Endothelial cell (in vitro differentiated cells): ENCODE results near the gene SPATS2L. TPM values are rescaled to one million over a fixed set of nuclear protein-coding genes. Genes with fewer than 3 reads are reported as not detected.

ENCODE experiments used
- DNase-seq: peaks from one replicate; pipeline ENCODE4 v3.0.0; 2021; ENCODE audit warnings: low spot score
- H3K27ac Mint-ChIP-seq: one replicate; pipeline ENCODE4 v1.8.0; 2021; ENCODE audit warnings: mixed read lengths, inconsistent platforms; ENCODE audit not compliant: unreplicated experiment
- H3K27me3 Mint-ChIP-seq: one replicate; pipeline ENCODE4 v1.8.0; 2021; ENCODE audit warnings: mild to moderate bottlenecking, moderate library complexity, mixed read lengths, inconsistent platforms; ENCODE audit not compliant: unreplicated experiment
- H3K36me3 Mint-ChIP-seq: one replicate; pipeline ENCODE4 v1.8.0; 2021; ENCODE audit warnings: mild to moderate bottlenecking, low read depth, mixed read lengths, inconsistent platforms; ENCODE audit not compliant: unreplicated experiment
- H3K4me1 Mint-ChIP-seq: one replicate; pipeline ENCODE4 v1.8.0; 2021; ENCODE audit warnings: mild to moderate bottlenecking, mixed read lengths, inconsistent platforms; ENCODE audit not compliant: unreplicated experiment
- H3K4me3 Mint-ChIP-seq: one replicate; pipeline ENCODE4 v1.8.0; 2021; ENCODE audit warnings: mild to moderate bottlenecking, mixed read lengths, inconsistent platforms; ENCODE audit not compliant: unreplicated experiment
- H3K9me3 Mint-ChIP-seq: one replicate; pipeline ENCODE4 v1.8.0; 2021; ENCODE audit warnings: mixed read lengths, inconsistent platforms; ENCODE audit not compliant: unreplicated experiment
- total RNA-seq: library from RNA; stranded (reverse); fragmentation: NEBNext Ultra II Directional; extraction: Animal tissue kit (Norgen Biotek cat#: 25700); gene quantifications from one replicate; pipeline ENCODE4 v1.2.1, GENCODE V29; 2021; ENCODE audit not compliant: unreplicated experiment
- TF ChIP-seq, protein P1 (sequence below): fragments of 200-600 bp; sonication (generic); IDR thresholded peaks from one replicate; pipeline ENCODE4 v1.5.0; 2021; ENCODE audit warnings: antibody characterized with exemption; ENCODE audit not compliant: unreplicated experiment

Gene SPATS2L
- total RNA-seq, 1 donor from 2014 or later = 72.9 TPM

GRCh38 chr2:200428961-200429665, 122.6 kb downstream of the SPATS2L start:
- no peak for DNase-seq
- H3K9me3 Mint-ChIP-seq = no peaks in the 10 kb centered on the region
- peaks cover 24% of the 10 kb centered on the region for H3K4me1 Mint-ChIP-seq
- H3K27ac Mint-ChIP-seq = no peak overlapping the region
- TF ChIP-seq, protein P1, sequence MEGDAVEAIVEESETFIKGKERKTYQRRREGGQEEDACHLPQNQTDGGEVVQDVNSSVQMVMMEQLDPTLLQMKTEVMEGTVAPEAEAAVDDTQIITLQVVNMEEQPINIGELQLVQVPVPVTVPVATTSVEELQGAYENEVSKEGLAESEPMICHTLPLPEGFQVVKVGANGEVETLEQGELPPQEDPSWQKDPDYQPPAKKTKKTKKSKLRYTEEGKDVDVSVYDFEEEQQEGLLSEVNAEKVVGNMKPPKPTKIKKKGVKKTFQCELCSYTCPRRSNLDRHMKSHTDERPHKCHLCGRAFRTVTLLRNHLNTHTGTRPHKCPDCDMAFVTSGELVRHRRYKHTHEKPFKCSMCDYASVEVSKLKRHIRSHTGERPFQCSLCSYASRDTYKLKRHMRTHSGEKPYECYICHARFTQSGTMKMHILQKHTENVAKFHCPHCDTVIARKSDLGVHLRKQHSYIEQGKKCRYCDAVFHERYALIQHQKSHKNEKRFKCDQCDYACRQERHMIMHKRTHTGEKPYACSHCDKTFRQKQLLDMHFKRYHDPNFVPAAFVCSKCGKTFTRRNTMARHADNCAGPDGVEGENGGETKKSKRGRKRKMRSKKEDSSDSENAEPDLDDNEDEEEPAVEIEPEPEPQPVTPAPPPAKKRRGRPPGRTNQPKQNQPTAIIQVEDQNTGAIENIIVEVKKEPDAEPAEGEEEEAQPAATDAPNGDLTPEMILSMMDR = no peak
- peaks cover 5% of the 10 kb centered on the region for H3K36me3 Mint-ChIP-seq
- no peaks in the 10 kb centered on the region for H3K27me3 Mint-ChIP-seq
- no peak overlapping the region for H3K4me3 Mint-ChIP-seq

DNA sequence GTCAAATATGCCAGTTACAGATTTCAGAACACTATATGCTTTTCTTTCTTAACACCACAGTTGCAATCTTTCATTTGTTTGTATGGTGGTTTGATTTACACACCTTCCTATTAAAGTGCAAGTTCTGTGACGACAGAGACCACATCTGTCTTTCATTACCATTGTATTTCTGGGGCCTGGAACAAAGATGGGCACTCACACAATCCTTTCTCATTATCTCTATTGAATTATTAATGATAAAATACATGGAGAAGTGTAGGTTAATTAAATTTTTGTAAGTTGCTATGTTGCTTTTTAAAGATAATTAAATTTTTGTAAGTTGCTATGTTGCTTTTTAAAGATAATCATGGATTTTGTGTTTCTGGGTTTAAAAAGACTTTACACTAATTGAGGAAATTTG, 123.5 kb downstream of the SPATS2L start:
- H3K4me1 Mint-ChIP-seq = peaks cover 24% of the 10 kb centered on the region

DNA sequence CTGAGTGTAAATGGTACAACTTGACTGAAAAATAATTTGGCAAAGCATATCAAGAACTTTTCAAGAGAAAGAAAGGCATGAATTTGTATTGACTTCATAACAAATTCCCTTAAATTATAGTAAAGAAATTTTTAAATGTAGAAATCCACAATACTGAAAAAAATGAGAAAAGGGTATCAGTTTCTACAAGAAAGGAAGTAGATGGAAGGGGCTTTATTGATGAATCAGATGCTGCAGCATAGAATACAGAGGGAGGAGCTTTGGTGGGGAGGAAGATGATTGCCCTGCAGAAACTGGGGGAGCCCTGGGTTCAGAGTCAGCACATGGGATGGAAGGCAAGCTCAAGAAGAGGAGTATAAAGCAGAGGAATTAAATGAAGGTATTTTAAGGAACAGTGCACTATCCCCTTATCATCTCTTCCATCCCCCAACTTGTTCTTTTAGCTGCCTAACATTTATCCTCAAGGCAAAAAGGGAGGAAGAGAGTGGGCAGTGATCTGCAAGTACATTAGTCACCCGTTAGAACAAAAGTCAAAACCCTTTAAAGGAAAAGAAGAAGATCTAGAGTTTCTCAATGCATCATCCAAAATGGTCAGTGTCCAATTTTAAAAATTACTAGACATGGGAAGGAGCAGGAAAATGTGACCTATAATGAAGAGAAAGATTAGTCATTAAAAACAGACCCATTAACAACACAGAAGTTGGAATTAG, 125.7 kb downstream of the SPATS2L start:
- TF ChIP-seq, protein P1 = no peak
- H3K4me3 Mint-ChIP-seq = no peak overlapping the region
- H3K27ac Mint-ChIP-seq = no peak overlapping the region
- peaks cover 12% of the 10 kb centered on the region for H3K4me1 Mint-ChIP-seq
- H3K36me3 Mint-ChIP-seq = peaks cover 10% of the 10 kb centered on the region
- H3K27me3 Mint-ChIP-seq = no peaks in the 10 kb centered on the region
- no peak for DNase-seq
- H3K9me3 Mint-ChIP-seq = no peaks in the 10 kb centered on the region

More for the DNA sequence above, 123.5 kb downstream of the SPATS2L start:
- Mint-ChIP-seq H3K9me3 (no peaks in the 10 kb centered on the region), H3K27me3 (no peaks in the 10 kb centered on the region), H3K4me3 (no peak overlapping the region), H3K27ac (no peak overlapping the region), H3K36me3 (peaks cover 5% of the 10 kb centered on the region)
- DNase-seq = no peak
- TF ChIP-seq, protein P1 = no peak

DNA sequence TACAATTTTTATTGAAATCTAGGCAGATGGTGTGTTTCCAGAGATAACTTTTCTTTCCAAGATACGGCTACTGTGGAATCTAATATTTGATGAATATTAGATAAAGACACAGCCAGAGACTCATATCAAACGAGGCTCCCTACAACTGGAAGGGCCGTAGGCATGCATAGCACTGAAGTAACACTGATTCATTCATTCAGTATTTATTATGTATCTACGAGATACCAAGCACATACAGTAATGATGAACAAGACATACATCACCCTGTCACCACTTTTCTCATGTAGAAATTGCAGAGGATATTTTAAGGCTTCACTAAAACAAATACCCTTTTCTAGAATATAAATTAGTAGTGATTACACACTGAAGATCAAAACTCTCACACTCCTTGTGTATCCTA, 128.9 kb downstream of the SPATS2L start:
- TF ChIP-seq, protein P1 = no peak
- H3K4me1 Mint-ChIP-seq = peaks cover 12% of the 10 kb centered on the region
- H3K36me3 Mint-ChIP-seq = peaks cover 13% of the 10 kb centered on the region
- no peak for DNase-seq
- no peaks in the 10 kb centered on the region for H3K27me3 Mint-ChIP-seq
- no peak overlapping the region for H3K4me3 Mint-ChIP-seq
- no peaks in the 10 kb centered on the region for H3K9me3 Mint-ChIP-seq
- no peak overlapping the region for H3K27ac Mint-ChIP-seq

DNA sequence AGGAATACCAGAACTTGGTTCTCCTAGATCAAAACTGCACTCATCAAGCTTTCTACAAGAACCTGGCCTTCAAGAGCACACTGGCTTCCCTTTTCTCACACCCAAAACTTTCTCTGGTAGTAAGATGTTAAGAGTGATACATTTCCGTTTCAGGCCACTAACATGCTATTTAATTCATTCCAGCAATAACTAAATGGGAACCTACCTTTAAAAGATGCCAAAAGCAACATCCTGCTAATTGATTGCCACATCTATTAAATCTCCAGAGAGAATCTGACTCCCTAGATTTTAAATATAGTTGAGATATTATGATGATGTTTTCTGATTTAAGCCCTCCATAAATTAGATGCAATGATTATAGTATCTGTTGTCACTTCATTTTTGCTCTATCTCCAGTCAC, 131.8 kb downstream of the SPATS2L start:
- no peak overlapping the region for H3K27ac Mint-ChIP-seq
- H3K9me3 Mint-ChIP-seq = no peaks in the 10 kb centered on the region
- no peak for DNase-seq
- H3K36me3 Mint-ChIP-seq = peaks cover 21% of the 10 kb centered on the region
- H3K4me3 Mint-ChIP-seq = no peak overlapping the region
- H3K4me1 Mint-ChIP-seq = no peaks in the 10 kb centered on the region
- TF ChIP-seq, protein P1 = no peak
- H3K27me3 Mint-ChIP-seq = no peaks in the 10 kb centered on the region
